Activated CD4-positive, alpha-beta memory T cell treated with anti-CD3 and anti-CD28 coated beads for 36 hours (primary cell): ENCODE results near the gene TRAF3IP1. TPM values are rescaled to one million over a fixed set of nuclear protein-coding genes. Genes with fewer than 3 reads are reported as not detected.
"Not testable (repeated sequence)": the region's sequence is repeated elsewhere in the genome, so short reads cannot be mapped to it uniquely, and the experiment has no call there.

Experiments
- CTCF ChIA-PET: fragments of 350-600 bp; sonication (Branson Sonifier 250); formaldehyde crosslinking; loops from one replicate; lab custom pipeline; 2021; ENCODE audit warnings: antibody characterized with exemption, inconsistent platforms; lab: Charles Lee
- POLR2A ChIA-PET: fragments of 350-600 bp; sonication (Branson Sonifier 250); formaldehyde crosslinking; loops from one replicate; lab custom pipeline; 2021; ENCODE audit warnings: antibody characterized with exemption; lab: Charles Lee
- DNase-seq: peaks from one replicate; pipeline ENCODE4 v3.0.0-alpha.2; 2020
- H3K27ac Mint-ChIP-seq: one replicate; pipeline ENCODE4 v1.8.0; 2021; ENCODE audit warnings: mixed read lengths
- H3K27me3 Mint-ChIP-seq: one replicate; pipeline ENCODE4 v1.8.0; 2021; ENCODE audit warnings: mixed read lengths
- H3K36me3 Mint-ChIP-seq: one replicate; pipeline ENCODE4 v1.8.0; 2021; ENCODE audit warnings: mixed read lengths
- H3K4me1 Mint-ChIP-seq: one replicate; pipeline ENCODE4 v1.8.0; 2021; ENCODE audit warnings: low read depth, mixed read lengths
- H3K4me3 Mint-ChIP-seq: one replicate; pipeline ENCODE4 v1.8.0; 2021; ENCODE audit warnings: mild to moderate bottlenecking, mixed read lengths
- H3K9me3 Mint-ChIP-seq: one replicate; pipeline ENCODE4 v1.8.0; 2021; ENCODE audit warnings: mixed read lengths
- intact Hi-C: fragments of 100-400 bp; cut with micrococcal nuclease; formaldehyde crosslinking; loops from one replicate; pipeline ENCODE4 v1.15.1; 2023
- total RNA-seq, 2 experiments: library from RNA; stranded (reverse); gene quantifications; one replicate each; pipeline ENCODE4 v1.2.3, GENCODE V29; 2021

Gene TRAF3IP1
- total RNA-seq, 2 experiments from 2014 or later: 8.0 to 9.3 TPM

DNA sequence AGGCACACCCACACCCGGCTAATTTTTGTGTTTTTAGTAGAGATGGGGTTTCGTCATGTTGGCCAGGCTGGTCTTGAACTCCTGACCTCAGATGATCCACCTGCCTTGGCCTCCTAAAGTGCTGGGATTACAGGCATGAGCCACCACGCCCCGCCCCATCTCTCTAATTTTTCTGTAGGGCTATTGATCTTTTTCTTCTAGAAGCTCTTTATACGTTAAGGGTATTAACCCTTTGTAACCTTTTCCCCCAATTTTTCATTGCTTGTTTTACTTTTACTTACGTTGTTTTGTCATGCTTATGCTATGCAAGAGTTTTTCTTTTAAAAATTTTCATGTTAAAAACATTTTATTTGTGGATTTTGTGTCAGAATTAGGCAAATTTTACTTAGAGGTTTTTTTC lies 121.9 kb downstream of the TRAF3IP1 start:
- H3K27ac Mint-ChIP-seq, CTCF ChIA-PET, H3K9me3 Mint-ChIP-seq, intact Hi-C loops, POLR2A ChIA-PET, H3K27me3 Mint-ChIP-seq, DNase-seq, H3K4me3 Mint-ChIP-seq: not testable (repeated sequence)
- H3K36me3 Mint-ChIP-seq: peaks cover 64% of the 10 kb centered on the region
- H3K4me1 Mint-ChIP-seq: peaks cover 41% of the 10 kb centered on the region

DNA sequence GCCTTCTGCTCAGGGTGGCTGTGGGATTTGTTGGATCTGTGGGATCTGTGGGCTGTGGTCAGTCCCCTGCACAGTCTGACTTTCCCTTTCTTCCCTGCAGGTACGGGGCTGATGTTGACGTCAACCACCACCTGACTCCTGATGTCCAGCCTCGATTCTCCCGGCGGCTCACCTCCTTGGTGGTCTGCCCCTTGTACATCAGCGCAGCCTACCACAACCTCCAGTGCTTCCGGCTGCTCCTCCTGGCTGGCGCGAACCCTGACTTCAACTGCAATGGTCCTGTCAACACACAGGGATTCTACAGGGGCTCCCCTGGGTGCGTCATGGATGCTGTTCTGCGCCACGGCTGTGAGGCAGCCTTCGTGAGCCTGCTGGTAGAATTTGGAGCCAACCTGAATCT lies 123.9 kb downstream of the TRAF3IP1 start:
- no peak for DNase-seq
- no peaks in the 10 kb centered on the region for H3K9me3 Mint-ChIP-seq
- H3K4me1 Mint-ChIP-seq: peaks cover 29% of the 10 kb centered on the region
- H3K27me3 Mint-ChIP-seq: no peaks in the 10 kb centered on the region
- CTCF ChIA-PET: no interaction called here
- no peak overlapping the region for H3K27ac Mint-ChIP-seq
- POLR2A ChIA-PET: no interaction called here
- no peak overlapping the region for H3K4me3 Mint-ChIP-seq
- intact Hi-C loops: no loop called here
- peaks cover 65% of the 10 kb centered on the region for H3K36me3 Mint-ChIP-seq

DNA sequence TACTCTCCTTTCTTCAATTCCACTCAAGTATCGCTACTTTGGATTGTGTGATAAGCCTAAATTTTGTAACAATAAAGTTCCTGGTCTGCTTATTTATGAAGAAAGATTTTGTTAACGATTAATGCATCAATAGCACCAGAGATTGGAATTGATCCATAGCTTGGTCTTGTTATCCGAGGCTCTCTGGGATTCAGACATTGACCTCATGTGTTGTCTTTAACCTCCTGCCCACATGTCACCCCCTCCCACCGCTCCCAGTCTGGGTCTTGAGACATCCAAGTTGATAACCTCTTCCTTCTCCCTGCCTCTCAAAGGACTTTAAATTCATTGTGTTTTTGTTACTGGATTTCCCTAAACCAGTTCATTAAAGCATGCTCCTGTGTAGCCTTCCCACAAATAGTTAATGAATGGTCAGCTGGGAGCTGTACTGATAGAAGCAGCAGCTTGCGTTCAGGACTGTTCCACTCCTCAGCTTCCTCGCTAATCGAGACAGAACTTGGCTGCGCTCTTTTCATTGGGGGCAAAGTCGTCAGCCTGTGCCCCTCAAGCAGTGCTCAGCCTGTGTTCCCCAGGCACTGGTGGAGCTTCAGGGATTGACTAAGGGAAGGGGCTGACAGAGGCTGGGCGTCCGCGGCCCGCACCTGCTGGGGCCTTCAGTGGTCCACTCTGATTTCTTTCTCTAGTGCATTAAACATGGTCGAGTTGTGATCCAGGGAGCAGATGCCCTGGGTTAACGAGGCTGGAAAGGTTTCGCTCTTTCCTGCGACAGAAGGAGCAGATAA lies 125.3 kb downstream of the TRAF3IP1 start:
- no peak overlapping the region for H3K4me3 Mint-ChIP-seq
- intact Hi-C loops: no loop called here
- H3K36me3 Mint-ChIP-seq: peaks cover 70% of the 10 kb centered on the region
- ChIA-PET POLR2A (no interaction called here), CTCF (no interaction called here)
- no peak for DNase-seq
- H3K4me1 Mint-ChIP-seq: peaks cover 16% of the 10 kb centered on the region
- H3K27me3 Mint-ChIP-seq: no peaks in the 10 kb centered on the region
- H3K9me3 Mint-ChIP-seq: no peaks in the 10 kb centered on the region
- H3K27ac Mint-ChIP-seq: no peak overlapping the region

DNA sequence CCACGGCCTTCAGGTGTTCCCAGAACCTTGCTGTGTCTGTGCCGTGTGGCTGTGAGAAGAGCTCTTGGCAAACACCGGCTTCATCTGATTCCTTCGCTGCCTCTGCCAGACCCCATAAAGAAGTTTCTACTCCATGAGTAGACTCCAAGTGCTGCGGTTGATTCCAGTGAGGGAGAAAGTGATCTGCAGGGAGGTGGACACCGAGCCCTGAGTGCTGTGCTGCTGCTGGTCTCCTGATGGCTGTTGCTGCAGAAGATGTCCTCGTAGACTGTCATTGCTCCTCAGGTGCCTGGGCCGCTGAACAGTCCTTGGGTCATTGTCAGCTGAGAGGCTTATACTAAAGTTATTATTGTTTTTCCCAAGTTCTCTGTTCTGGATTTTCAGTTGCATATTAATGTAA lies 126.1 kb downstream of the TRAF3IP1 start:
- Mint-ChIP-seq H3K4me1 (peaks cover 10% of the 10 kb centered on the region), H3K36me3 (peaks cover 71% of the 10 kb centered on the region), H3K9me3 (no peaks in the 10 kb centered on the region), H3K27ac (no peak overlapping the region), H3K27me3 (no peaks in the 10 kb centered on the region), H3K4me3 (no peak overlapping the region)
- ChIA-PET POLR2A (no interaction called here), CTCF (no interaction called here)
- intact Hi-C loops: no loop called here
- no peak for DNase-seq

DNA sequence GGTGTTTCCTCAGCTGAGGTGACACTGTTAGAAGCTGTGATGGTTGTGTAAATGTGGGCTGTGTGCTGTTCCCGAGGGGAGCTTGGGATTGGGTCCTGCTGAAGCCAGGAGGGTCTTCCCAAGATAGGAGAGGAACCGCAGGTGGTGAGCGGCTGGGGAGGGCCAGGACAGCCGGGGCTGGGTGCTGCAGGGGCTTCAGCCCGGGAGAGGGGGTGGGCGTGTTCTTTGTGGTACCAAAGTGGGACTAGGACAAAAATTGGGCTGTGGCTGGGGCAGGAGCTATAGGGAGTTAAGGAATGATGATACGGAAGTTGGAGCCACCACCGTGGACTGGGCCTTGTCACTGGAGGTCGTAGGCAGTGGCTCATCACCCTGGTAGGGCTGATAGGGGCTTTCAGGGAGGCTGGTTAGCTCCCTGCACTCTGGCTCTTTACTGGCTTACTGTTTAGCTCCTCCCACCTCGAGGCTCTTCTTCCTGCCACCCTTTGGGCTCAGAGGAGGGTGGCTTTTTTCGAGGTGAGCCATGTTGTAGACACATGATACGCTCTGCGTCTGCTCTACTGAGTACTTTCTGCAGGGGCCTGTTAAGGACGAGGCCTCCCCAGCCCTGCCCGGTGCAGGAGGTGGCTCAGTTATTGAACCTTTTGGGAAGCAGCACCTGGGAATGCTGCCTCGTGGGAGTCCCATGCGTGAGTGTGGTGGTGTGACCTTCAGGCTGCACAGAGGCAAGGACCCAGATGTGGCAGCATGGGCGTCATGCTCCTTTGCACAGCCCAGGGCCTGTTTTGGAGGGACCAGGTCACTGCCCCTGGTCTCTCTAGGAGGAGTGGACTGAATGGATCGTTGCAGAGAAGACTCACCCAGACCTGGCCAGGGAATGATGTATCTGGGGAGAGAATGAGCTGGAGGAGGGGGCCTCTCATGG lies 128.0 kb downstream of the TRAF3IP1 start:
- Mint-ChIP-seq H3K4me1 (peaks cover 2% of the 10 kb centered on the region), H3K27me3 (no peaks in the 10 kb centered on the region), H3K36me3 (peaks cover 73% of the 10 kb centered on the region), H3K27ac (no peak overlapping the region), H3K9me3 (no peaks in the 10 kb centered on the region), H3K4me3 (no peak overlapping the region)
- intact Hi-C loops: no loop called here
- CTCF ChIA-PET: interaction anchor here (1.4 kb wide), 1 partner anchor 91 kb away, joined by 3 read pairs; no protein-coding TSS in a partner anchor
- no peak for DNase-seq
- POLR2A ChIA-PET: interaction anchor here (0.7 kb wide), 1 partner anchor 25 kb away, joined by 4 read pairs; no protein-coding TSS in a partner anchor

DNA sequence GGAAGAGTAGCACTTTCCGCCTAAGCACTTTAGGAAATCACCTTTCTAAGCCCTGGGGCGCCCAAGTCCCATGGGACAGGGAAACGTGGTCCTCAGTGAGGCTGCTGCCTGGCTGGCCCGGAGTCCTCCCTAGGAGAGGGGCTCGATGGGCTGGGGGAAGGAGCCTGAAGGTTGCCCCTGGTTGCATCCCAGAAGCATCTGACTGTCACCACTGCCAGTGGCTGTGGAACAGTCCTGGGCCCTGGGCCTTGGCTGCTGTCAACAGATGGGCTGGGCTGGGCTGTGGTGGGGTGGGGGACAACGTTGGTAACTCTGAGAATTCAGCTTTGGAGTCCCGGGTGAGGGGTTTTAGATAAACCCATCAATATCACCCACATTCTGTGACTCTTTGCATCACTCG lies 128.9 kb downstream of the TRAF3IP1 start:
- ChIA-PET CTCF (interaction anchor here (1.0 to 1.4 kb wide), 2 partner anchors 92 to 336 kb away, joined by 3 read pairs; no protein-coding TSS in a partner anchor), POLR2A (no interaction called here)
- intact Hi-C loops: no loop called here
- Mint-ChIP-seq H3K27ac (no peak overlapping the region), H3K36me3 (peaks cover 68% of the 10 kb centered on the region), H3K9me3 (peaks cover under 1% of the 10 kb centered on the region), H3K27me3 (no peaks in the 10 kb centered on the region), H3K4me1 (no peaks in the 10 kb centered on the region), H3K4me3 (no peak overlapping the region)
- DNase-seq: no peak

DNA sequence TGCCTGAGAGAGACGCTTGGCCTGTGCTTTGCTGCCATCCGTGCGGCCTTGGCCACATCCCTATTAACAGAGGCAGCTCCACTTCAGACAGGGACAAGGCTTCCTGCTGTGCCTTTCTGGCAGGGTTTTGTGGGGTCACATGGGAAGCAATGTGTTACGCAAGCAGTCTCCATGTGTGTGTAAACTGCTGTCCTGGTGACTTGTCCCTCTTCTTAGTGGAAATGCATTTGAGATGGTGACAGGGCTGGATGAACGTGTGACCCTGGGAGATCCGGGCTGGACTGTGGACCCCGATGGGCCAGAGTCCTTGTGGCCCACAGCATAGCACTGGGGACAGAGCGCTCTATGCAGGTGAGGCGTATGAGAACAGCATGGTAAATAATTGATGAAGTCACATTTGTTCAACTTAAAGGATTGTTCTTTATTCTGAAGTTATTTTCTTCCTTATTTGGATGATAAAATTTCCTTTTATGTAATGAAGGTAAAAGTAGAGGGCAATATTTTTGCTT lies 129.6 kb downstream of the TRAF3IP1 start:
- Mint-ChIP-seq H3K27ac (no peak overlapping the region), H3K27me3 (no peaks in the 10 kb centered on the region), H3K4me1 (no peaks in the 10 kb centered on the region), H3K36me3 (peaks cover 64% of the 10 kb centered on the region), H3K9me3 (peaks cover 5% of the 10 kb centered on the region), H3K4me3 (no peak overlapping the region)
- ChIA-PET POLR2A (no interaction called here), CTCF (interaction anchor here (1.0 to 1.4 kb wide), 2 partner anchors 93 to 335 kb away, joined by 3 read pairs; no protein-coding TSS in a partner anchor)
- intact Hi-C loops: no loop called here
- DNase-seq: no peak

DNA sequence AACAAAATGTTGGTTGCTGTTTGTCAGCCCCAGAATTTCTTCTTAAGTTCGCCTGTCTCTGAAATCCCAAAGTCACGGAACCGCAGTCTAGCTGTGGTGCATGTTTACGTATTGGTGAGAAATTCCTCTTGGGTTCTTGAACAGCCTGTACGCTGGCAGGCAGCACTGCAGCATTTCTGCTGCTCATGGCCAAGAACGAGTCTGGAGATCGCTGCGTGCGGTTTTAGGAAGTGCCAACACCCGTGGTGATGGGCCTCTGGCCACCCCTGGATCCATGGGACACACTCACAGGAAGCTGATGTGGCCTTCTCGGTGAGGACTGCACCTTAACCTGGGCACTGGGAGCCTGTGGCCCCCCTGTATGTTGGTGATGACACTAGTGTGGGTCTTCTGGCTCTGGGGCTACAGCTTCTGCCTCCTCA lies 130.1 kb downstream of the TRAF3IP1 start:
- POLR2A ChIA-PET: no interaction called here
- Mint-ChIP-seq H3K27me3 (no peaks in the 10 kb centered on the region), H3K9me3 (peaks cover 10% of the 10 kb centered on the region), H3K36me3 (peaks cover 60% of the 10 kb centered on the region), H3K27ac (no peak overlapping the region), H3K4me3 (no peak overlapping the region), H3K4me1 (no peaks in the 10 kb centered on the region)
- no peak for DNase-seq
- intact Hi-C loops: no loop called here
- CTCF ChIA-PET: no interaction called here

Other genes starting within 250 kb of the TRAF3IP1 start
- gene ESPNL, start 220.2 kb upstream of the TRAF3IP1 start, total RNA-seq: under 1 TPM; 0.12 to 0.14 TPM
- gene KLHL30, start 181.8 kb upstream of the TRAF3IP1 start, total RNA-seq: not detected
- not detected for gene ERFE, start 161.5 kb upstream of the TRAF3IP1 start, total RNA-seq
- 10 to 100 TPM; 46.7 to 50.2 TPM for gene ILKAP, start 116.8 kb upstream of the TRAF3IP1 start, total RNA-seq
- 1 to 10 TPM; 3.1 to 3.3 TPM for gene HES6, start 80.5 kb upstream of the TRAF3IP1 start, total RNA-seq
- 1 to 10 TPM; 5.5 to 7.2 TPM for gene PER2, start 31.9 kb upstream of the TRAF3IP1 start, total RNA-seq
- 10 to 100 TPM; 34.6 to 38.8 TPM for gene ASB1, start 106.4 kb downstream of the TRAF3IP1 start, total RNA-seq